GM18868 (cell line): Measurements from ENCODE around the gene ODR4.
"Not testable (repeated sequence)": the region's sequence is repeated elsewhere in the genome, so short reads cannot be mapped to it uniquely, and the experiment has no call there.

Experiments used
- ATAC-seq: cut with Tn5 transposase; IDR thresholded peaks from one replicate; pipeline ENCODE4 v1.9.1; 2021; ENCODE audit warnings: mild to moderate bottlenecking, moderate library complexity; ENCODE audit not compliant: unreplicated experiment

The ODR4 gene

GRCh38 chr1:186375152-186375928, at the start of gene ODR4, which contains the start of gene TPR:
Gene ODR4 (plus strand): TSS chr1:186375838. CDS start chr1:186379786, 3,948 bp downstream.
Gene TPR (minus strand): TSS chr1:186375253. CDS start chr1:186375028, 225 bp downstream.
- peak; percentile 86 for ATAC-seq

GRCh38 chr1:186326009-186326408, 49.6 kb upstream of the ODR4 start:
- no peak for ATAC-seq

- no peak for ATAC-seq
Observed at GRCh38 chr1:186327331-186327730, 48.3 kb upstream of the ODR4 start.

GRCh38 chr1:186330758-186331157, 44.9 kb upstream of the ODR4 start:
- ATAC-seq = no peak

GRCh38 chr1:186337554-186337953, 38.1 kb upstream of the ODR4 start:
- ATAC-seq = no peak

- ATAC-seq = no peak
Observed at GRCh38 chr1:186340772-186341171, 34.9 kb upstream of the ODR4 start.

- ATAC-seq = not testable (repeated sequence)
Observed at GRCh38 chr1:186347837-186348691, 27.6 kb upstream of the ODR4 start.

GRCh38 chr1:186374303-186375151, 1.1 kb upstream of the ODR4 start:
- ATAC-seq = peak; percentile 42

- ATAC-seq = peak; percentile 17
Observed at GRCh38 chr1:186375929-186376319, 286 bp downstream of the ODR4 start.

- ATAC-seq = no peak
Observed at GRCh38 chr1:186386725-186387383, 11.2 kb downstream of the ODR4 start.

- ATAC-seq = no peak
Observed at GRCh38 chr1:186390925-186391324, 15.3 kb downstream of the ODR4 start.

GRCh38 chr1:186391841-186392240, 16.2 kb downstream of the ODR4 start:
- no peak for ATAC-seq

GRCh38 chr1:186392711-186393110, 17.1 kb downstream of the ODR4 start:
- ATAC-seq = not testable (repeated sequence)

- ATAC-seq = not testable (repeated sequence)
Observed at GRCh38 chr1:186401446-186401845, 25.8 kb downstream of the ODR4 start.

- no peak for ATAC-seq
Observed at GRCh38 chr1:186403632-186404031, 28.0 kb downstream of the ODR4 start.

GRCh38 chr1:186404454-186405051, 28.9 kb downstream of the ODR4 start:
- peak; percentile 68 for ATAC-seq

GRCh38 chr1:186409091-186409490, 33.5 kb downstream of the ODR4 start:
- ATAC-seq = no peak

- no peak for ATAC-seq
Observed at GRCh38 chr1:186413319-186413718, 37.7 kb downstream of the ODR4 start.

- no peak for ATAC-seq
Observed at GRCh38 chr1:186418503-186418902, 42.9 kb downstream of the ODR4 start.

- ATAC-seq = no peak
Observed at GRCh38 chr1:186420311-186420710, 44.7 kb downstream of the ODR4 start.
